GM19193 (cell line): ENCODE results near the gene CUL7.

ENCODE experiments used
- POLR2A ChIP-seq: IDR thresholded peaks from 4 replicates; pipeline ENCODE4 v1.6.1; 2011; ENCODE audit not compliant: insufficient read depth, insufficient read length; ENCODE audit errors: extremely low read depth

Gene CUL7

DNA sequence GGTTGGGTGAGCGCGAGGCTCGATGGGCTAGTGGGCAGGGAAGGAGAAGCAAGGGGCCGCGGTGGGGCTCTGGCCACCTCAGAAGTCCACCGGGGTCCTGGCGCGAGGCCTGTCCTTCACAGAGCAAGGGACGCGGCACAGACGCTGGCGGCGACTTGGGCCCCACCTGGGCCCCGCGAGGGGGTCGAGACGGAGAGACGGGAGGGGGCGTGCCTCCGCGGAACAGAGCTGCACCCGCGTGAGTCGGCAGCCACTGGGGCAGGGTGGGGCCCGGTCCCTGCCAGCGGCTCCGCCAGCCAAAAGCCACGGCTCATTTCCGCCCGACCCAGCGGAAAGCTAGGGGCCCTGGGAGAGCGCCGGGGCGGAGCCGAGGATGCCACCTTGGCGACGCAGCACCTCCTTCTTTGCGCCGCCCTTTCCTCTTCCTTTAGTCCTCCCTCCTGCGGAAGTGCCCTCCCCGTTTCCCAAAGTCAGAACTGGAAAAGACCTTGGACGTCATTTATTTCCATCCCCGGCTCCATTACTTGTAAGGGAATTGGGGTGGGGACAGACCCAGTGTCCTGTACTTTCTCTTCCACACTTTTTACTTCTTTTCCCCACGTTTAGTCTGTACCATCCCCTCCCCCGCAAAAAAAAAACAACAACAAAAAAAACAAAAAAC lies at the start of gene CUL7:
Gene CUL7 (minus strand): TSS at position 307 of the 661 bp plus-strand sequence. CDS start 1,063 bp downstream, outside the sequence.
- peak; percentile 87 for TF ChIP-seq POLR2A

GRCh38 chr6:43101497-43101896 lies 47.8 kb upstream of the CUL7 start:
- TF ChIP-seq POLR2A = no peak

DNA sequence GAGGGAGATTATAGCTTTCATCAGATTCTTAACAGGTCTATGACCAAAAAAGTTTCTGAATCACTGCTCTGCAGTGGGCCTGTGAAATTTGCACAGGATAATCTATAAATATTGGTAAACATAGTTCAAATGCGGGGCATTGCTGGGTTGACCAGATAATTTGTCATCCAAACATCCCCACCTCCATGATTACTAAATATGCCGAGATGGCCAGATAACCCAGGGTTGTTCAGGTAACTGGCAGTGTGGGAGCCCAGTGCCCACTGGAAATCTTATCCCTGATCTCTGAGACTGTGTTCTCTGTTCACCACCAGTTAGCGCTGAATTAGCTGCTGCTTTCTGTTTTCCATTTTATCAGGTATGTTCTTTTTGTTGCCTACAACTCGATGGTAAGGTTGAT lies 43.9 kb upstream of the CUL7 start:
- no peak for TF ChIP-seq POLR2A

- no peak for TF ChIP-seq POLR2A
Observed at GRCh38 chr6:43097098-43097489, 43.4 kb upstream of the CUL7 start.

DNA sequence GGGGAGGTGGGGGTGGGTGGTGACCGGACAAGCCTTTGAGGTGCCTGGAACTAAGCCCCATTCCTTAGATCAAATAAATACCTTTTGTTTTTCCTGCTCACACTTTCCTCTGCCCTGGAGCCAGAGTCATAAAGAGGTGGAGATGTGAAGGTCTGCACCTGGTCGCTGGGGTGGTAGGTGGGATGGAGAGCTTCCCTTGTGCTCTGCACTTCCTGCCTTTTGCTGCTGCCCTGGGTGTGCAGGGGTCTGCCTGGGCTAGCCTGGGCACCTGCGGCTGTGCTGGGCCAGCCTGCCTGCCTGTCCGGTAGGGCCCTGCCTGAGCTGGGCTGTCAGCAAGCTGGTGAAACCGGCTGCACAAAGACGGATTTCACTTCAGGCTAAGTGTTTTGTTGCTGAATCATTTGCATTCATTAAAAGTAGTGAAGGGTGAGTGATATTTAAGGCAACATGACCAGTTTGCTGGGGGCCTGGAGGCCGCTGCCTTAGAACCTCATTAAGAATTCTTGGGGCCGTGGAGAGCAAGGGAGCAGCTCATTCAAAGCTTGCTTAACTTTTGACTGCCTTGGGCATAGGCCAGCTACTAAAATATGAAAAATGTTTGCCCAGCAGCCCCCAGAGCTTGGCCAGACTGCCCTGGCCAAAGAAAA lies 42.9 kb upstream of the CUL7 start:
- TF ChIP-seq POLR2A = peak; percentile 41

DNA sequence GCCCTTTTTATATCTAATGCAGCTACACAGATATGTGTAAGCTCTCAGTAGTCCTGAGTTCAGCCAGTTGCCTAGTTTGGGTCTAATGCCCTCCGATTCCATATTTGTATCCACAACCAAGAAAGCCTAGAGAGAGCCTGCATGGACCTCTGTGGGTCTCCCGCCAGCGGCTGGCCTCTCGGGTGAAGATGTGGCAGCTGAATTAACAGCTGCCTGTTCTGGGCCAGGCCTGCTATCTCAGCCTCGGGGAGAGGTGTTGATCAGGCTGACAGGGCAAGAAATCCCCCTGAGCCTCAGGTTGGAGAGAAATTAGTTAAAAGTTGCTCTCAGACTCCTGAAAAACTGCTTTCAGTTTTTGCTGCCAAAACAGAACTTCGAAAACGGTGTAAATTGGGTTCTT lies 42.3 kb upstream of the CUL7 start:
- no peak for TF ChIP-seq POLR2A

DNA sequence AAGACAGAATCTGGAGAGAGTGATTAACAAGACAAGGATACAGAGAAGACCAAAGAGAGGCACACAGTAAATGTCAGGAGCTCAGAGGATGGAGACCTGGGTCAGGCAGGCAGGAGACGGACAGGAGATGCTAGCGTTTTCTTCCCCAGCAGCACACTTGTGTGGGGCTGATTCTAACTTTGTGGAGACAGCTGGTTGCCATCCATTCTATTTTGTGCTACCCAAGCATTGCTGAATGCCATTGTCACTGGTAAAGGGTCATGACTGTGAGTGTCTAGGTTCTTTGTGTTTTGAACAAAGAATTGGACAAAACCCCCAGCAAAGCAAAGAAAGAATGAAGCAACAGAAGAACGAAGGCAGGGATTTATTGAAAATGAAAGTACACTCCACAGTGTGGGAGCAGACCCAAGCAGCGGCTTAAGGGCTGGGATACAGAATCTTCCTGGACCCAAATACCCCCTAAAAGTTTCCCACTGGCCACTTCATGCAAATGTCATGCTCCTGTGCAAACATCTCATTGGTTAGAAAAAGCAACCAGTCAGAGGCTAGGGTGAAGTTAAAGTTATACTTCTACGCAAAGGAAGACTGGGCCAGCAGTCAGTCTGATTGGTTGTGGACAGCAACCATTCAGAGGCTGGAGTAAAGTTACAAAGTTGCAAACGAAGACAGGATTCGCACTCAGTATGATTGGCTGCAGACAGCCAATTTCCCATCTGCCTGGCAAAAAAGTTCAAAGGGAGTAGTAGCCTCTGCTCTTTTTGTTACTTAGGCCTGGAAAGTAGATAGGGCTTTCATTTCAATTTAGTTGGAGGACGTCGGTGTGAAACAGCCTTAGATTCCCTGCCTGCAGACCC lies 40.0 kb upstream of the CUL7 start:
- no peak for TF ChIP-seq POLR2A

- no peak for TF ChIP-seq POLR2A
Observed at GRCh38 chr6:43092635-43093034, 39.0 kb upstream of the CUL7 start.

DNA sequence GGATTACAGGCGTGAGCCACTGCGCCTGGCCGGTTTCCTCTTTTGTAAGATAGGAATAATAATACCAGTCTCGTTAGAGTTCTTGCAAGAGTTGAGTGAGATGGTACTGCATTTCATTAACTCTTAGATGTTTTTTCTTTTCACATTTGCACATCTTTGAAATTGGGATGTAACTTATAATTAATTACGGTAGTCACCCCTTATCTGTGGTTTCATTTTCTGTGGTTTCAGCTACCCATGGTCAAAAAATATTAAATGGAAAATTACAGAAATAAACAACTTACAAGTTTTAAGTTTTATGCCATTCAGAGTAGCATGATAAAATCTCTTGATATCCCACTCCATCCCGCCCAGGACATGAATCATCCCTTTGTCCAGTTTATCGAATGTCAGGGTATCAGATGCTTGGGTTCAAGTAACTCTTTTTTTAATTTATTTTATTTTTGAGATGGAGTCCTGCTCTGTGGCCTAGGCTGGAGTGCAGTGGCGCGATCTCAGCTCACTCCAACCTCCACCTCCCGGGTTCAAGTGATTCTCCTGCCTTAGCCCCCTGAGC lies 37.9 kb upstream of the CUL7 start:
- TF ChIP-seq POLR2A = no peak

DNA sequence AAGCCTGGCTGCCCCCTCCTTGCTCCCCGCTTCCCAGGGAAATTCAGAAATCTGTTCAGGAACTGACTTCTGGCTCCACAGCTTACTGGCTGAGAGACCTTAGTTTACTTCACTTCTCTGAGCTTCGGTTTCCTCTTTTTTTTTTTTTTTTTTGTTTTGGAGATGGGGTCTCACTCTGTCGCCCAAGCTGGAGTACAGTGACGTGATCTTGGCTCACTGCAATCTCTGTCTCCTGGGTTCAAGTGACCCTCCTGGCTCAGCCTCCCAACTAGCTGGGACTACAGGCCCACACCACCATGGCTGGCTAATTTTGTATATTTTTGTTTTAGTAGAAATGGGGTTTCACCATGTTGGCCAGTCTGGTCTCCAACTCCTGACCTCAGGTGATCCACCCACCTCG lies 37.4 kb upstream of the CUL7 start:
- no peak for TF ChIP-seq POLR2A

DNA sequence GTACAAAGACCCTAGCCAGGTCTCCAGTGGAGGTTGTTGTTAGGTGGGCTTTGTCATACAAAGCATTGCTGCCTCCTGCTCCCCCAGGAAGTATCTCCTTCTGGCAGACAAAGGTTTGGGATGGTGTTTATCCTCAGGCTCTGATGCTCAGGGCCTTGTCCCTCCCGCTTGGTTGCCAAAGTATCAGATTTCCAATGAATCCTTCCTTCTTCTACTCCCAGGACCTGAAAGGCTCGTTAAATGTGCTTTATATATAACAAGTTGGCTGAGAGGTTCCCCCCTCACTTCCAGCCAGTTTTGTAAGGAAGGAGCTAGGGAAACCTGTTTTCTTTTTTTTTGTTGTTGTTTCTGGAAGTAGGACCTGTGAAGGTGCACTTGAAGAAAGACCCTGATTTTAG lies 36.9 kb upstream of the CUL7 start:
- no peak for TF ChIP-seq POLR2A

GRCh38 chr6:43089874-43090558 lies 36.4 kb upstream of the CUL7 start:
- TF ChIP-seq POLR2A = no peak

- no peak for TF ChIP-seq POLR2A
Observed at GRCh38 chr6:43089467-43089866, 35.8 kb upstream of the CUL7 start.

DNA sequence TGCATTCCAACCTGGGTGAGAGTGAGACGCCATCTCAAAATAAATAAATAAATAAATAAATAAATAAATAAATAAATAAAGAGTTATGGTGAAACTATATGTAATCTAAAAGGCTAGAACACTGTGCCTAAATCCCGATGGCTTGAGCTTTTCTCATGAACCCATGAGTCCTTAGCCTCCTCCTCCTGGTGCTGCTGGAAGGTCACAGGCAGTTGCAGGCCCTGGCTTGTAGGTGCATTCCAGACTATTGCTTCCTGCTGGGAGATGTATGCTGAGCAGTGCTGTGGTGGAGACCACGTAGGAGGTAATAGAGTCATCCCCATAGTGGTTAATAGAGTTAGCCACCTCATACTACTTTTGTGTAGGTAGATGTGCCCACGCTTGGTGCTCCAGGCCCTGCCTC lies 35.0 kb upstream of the CUL7 start:
- no peak for TF ChIP-seq POLR2A
